NCI-H82 treated with DMSO at 0.1 percent for 48 hours (cell line): Measurements from ENCODE around the gene PRDM13.
"Not testable (repeated sequence)": the region's sequence is repeated elsewhere in the genome, so short reads cannot be mapped to it uniquely, and the experiment has no call there.

Experiments
- DNase-seq: peaks from one replicate; lab custom pipeline; 2025; ENCODE audit not compliant: unreplicated experiment; lab: John Stamatoyannopoulos, UW

PRDM13 gene

DNA sequence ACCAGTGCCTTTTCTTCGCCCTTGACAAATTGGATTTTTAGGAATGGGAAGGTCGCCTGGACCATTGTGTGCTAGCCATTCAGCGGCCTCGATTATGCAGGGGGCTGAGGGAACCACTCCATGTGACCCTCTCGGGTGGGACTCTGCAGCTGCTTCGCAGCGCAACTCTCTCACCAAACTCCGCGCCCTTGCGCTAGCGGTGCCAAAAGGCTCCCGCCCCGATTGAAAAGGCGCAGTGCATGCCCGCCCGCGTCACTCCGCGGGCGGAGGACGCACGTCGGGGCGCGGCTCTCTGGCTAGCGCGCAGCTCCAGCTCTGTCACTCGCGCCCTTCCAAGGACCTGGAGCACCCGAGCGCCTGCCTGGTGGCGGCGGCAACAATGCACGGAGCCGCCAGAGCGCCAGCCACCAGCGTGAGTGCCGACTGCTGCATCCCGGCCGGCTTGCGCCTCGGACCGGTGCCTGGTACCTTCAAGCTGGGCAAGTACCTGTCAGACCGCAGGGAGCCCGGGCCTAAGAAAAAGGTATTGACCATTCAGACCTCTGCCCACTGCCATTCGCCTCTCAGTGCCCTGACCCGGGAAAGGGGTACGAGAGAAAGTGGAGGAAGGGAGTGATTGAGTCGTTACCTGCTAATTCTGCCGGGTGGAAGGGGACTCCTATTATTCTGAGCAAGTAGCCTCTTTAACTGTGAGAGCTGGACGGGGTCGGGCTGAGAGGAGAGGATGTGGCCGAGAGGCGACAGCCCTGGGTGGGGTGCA lies at the start of gene PRDM13:
Gene PRDM13 (plus strand): TSS at position 178 of the 760 bp plus-strand sequence. CDS start 202 bp downstream, at position 380.
- no peak for DNase-seq

DNA sequence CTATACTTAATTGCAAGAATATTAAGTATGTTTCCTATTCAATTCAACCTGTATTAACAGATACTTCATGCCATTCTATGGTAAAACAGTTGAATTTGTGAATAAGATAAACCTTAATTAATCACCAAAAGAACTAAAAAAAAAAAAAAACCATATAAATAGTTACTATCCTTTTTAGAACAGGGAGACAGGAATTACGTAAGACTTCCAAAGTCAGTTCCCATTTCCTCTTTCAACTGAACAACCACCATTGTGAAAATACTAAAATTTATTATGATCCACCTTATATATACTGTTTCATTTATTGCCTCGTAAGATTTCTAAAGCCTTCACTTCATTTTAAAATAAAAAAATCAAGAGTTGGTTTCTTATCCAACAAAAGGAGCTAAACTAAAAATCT lies 47.6 kb upstream of the PRDM13 start:
- DNase-seq = no peak

DNA sequence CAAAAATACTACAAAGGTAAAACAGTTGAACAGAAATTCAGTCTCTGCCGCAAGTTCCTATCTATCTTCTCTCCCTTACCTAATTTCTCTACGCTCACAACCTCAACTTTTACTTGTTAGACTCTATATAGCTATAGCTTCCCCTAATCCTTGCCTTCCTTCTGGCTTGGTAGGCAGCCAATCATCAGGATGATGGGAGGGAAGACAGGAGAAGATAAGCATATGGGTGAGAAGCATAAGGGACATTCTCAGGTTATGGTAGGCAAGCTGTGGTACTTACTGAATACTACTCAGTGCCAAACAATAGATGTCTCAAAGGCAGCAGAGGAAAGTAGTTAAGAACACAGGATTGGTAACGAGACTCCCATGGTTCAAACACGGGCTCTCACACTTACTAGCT lies 46.0 kb upstream of the PRDM13 start:
- no peak for DNase-seq

DNA sequence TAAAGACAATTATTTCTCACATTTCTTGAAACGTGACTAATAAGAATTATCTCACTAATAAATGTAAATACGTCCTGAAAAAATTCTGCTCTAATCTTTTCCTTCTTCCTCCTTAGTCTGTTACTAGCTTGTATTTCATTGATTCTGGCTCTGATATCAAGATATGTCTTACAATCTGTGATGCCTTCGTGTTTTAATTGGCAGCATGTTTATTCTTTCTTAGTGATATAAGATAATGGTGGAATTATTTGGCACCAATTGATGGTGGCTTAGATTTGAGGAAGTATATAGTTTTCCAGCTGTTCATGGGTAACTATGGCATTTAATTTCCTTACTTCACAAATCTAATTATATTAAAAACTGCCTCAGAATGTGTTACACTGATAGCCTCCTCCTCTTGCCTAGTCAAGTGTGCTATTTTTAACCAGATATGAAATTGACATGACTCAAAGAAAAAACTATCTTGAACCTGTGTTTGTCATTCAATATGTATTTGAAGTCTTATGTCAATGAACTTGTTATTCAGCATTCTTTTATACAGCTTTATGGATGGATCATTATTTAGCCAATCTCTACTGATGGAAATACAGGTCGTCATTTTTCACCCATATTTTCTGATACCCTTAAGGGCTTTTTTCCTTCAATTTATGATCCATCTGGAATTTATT lies 43.4 kb upstream of the PRDM13 start:
- no peak for DNase-seq

DNA sequence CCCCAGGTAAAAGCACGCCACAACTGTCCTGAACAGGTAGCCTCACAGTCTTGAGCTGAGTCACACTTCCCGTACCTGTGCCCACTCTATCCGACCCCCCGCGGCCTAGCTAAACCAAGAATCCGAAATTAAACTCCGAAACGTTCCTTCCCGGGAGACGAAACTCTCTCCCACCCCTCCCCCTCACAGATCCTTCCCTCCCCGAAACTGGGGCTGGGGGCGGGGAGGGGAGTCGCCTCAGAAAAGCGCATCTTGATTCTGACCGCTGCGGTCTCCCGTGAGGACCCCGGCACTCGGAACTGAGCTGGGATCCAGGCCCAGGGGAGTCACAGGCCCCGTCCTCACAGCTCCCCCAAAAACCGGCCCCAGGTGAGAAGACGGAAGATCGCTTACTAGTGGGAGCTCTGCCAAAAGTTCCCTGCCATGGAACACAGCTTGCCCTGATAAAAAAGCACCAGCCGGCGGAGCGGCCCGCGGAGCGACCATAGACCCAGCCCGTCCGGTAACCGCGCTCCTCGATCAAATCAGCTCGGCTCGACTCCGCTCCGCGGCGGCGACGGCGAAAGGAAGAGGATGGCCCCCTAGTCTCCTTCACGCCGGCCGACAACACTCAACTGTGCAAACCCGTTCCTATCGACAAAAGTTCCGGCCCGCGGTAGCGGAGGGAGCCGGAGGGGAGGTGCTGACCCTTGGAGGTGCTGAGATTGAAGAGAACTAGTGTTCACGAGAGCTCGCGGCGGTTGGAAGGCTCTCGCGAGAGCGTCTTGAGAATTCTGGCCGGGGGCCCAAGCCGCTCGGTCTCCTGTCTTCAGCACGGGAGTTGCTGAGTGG lies 38.3 kb upstream of the PRDM13 start, which contains the start of gene CCNC:
Gene CCNC (minus strand): TSS at position 558 of the 831 bp plus-strand sequence. CDS start 133 bp downstream, at position 425.
- peak; percentile 79 for DNase-seq

DNA sequence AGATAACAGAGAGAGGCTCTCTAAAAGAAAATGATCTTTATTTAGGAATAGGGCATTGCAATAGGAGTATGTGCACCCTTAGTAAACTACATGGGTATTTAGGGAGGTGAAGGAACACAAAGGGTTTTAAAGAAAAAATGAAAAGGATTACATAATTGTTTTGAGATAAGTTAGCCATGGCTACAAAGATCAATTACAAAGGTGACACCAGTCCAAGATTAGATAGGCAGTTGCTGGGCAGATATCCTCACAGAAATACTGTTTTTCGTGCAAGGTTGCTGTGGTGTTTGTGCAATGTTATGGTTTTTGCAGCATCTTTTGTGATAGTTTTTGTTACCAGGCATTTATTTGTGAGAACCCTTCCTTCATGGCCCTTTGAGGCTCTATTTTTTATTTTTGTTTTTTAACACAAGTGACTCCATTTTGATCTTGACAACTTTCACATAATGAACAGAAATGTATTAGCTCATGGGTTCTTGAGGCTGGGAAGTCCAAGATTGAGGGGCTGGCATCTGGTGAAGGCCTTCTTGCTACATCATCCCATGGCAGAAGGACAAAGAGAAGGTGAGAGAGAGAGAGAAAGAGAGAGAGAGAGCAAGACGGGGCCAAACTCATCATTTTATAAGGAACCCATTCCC lies 32.5 kb upstream of the PRDM13 start:
- DNase-seq = no peak

DNA sequence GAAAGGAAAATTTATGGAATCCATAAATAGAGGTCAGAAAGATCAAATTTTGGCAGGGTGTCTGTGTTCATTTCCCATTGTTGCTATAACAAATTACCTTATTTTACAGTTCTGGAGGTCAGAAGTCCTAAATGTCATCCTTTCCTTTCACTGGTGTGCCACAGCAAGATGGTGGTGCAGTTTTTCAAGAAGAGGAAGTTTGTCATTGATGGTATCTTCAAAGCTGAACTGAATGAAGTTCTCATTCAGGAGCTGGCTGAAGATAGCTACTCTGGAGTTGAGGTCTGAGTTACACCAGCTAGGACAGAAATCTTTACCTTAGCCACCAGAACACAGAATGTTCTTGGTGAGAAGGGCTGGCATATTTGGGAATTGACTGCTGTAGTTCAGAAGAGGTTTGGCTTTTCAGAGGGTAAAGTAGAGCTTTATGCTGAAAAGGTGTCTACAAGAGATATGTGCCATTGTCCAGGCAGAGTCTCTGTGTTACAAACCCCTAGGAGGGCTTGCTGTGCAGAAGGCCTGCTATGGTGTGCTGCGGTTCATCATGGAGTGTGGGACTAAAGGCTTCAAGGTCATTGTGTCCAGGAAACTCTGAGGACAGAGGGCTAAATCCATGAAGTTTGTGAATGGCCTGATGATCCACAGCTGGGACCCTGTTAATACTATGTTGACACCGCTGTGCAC lies 30.9 kb upstream of the PRDM13 start:
- no peak for DNase-seq

DNA sequence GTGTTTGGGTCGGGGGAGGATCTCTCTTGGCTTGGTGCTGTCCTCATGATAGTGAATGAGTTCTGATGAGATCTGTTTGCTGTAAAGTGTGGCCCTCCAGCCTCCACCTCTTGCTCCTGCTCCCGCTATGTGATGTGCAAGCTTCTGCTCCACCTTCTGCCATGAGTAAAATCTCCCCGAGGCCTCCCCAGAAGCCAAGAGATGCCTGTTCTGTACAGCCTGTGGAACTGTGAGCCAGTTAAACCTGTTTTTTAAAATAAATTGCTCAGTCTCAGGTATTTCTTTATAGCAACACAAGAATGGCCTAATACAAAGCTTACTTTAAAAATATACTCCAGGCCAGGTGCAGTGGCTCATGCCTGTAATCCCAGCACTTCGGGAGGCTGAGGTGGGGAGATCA lies 26.9 kb upstream of the PRDM13 start:
- no peak for DNase-seq

DNA sequence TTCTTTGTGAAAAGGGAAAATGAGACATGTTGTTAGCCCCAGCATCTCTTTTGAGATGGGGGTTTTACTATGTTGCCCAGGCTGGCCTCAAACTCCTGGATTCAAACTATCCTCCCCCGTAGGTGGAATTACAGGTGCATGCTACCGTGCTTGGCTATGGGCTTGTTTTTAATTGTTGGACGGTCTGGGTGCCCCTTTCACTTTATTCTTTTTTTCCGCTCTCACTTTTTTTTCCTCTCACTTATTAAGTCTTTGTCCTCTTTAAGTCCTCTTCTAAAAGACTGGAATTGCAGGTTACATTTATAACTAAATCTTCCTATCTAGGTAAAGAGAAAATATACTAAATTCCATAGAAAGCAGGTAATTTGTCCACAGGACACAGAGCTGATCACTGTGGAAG lies 18.8 kb upstream of the PRDM13 start:
- no peak for DNase-seq

DNA sequence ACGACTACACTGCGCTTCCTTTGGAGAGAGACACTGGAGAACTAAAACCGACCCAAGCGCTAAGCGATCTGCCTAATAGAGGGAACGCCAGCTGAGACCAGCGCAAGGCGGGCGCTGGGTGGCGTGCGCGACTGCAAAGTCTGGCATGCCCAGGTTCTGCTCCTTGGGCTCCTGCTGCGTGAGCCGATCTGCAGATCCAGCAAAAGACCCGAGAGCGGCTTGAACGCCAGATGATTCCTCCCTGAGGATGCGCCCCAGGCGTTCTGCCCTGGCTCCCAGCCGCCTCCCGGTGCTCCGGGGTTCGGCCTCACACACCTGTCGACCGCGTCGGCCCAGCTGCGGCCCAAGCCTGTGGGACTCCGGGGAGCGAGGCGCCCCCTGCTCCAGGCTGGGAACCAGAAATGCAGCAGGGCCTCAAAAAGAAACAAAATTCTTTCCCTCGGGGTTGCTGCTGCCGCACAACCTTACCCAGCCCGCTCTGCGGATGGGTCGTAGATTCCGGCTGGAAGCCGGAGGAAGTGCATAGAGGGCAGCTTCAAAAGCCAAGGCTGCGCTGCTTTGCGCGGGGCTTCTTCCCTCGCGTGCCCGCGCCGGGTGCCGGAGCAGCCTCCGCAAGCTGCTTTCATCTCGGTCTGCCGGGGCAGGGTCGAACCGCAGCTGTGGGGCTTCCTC lies 17.9 kb upstream of the PRDM13 start:
- peak; percentile 38 for DNase-seq

DNA sequence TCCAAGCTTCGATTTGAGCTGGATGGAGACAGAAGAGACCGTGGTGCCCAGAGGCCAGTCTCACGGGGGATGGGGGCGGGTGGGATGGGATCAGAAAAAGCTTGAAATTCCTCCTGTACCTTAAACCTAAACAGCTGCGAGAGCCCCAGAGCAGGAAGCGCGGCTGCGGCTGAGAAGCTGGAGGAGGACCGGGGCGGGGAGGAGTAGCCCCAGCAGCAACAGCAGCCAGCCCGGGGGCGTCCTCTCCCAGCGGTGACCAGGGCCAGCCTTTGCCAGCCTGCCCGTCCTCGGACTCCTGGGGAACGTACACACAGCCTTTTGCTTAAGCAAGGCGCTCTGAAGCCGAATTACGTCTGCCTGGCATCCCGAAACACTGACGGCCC lies 17.4 kb upstream of the PRDM13 start:
- no peak for DNase-seq

DNA sequence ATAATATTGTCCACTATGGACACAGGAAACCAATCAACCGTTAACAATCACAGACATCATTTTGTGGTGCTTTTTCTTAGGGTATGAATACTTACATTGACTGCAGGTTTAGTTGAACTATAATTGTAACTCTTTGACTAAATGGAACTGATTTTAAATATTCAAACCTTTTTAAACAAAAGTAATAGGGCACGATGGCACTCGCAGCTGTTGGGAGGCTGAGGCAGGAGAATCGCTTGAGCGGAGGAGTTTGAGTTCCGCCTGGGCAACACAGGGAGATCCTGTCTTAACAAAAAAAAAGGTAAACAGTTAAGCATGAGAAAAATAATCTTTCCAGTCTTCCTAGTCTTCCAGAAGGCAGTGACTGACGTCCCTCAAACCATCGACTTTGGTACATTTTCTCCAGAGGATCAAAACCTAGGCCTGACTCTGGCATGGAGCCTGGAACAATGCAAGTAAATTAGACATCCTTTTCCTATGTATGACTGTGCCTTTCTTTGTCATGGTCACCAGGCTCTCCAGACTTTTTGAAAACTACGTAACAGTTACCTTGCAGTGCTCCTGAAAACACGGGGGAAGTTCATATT lies 16.6 kb upstream of the PRDM13 start:
- no peak for DNase-seq

DNA sequence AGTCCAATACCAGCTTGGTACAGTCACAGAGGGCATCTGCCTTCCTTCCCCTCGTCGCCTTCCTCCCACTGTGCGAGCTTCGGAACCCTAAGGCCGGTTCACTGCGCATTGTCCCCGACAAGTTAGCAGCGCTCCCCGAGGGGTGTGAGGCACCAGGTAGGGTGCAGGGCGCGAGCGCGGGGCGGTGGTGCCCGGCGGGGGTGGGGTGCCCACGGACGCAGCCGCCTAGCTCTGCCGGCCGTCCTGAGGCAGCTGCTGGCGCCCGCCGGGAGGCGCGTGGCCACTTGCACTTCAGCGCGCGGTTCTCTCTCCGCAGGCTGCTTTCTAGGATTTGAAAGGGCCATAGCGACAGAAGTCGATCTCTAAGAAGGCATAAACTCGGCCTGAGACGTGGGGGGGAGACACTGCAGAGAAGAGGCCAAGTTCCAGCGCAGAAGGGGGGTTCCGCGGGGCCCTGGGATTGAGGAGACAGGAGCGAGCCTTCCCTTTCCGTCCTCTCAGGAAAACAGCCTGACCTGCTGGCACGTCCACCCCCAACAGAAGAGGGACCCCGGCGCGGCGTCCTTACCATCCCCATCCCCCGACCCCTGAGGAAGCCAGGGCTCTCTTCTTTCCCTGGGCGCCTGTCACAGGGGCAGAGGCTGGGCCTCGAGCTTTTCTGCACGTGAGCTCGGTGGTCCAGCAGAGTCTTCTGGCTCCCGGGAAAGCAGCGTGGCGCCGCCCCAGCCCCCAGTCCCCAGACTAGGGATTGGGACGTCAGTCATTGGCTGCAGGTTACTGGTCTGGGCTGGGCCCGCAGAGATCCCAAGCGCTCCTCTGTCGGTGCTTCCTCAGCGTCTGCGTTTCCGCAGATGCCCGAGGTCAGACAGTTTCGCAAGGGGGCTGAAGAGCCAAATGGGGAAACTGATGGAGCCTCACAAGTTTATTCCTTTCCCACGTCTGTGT lies 15.6 kb upstream of the PRDM13 start:
- DNase-seq = no peak

DNA sequence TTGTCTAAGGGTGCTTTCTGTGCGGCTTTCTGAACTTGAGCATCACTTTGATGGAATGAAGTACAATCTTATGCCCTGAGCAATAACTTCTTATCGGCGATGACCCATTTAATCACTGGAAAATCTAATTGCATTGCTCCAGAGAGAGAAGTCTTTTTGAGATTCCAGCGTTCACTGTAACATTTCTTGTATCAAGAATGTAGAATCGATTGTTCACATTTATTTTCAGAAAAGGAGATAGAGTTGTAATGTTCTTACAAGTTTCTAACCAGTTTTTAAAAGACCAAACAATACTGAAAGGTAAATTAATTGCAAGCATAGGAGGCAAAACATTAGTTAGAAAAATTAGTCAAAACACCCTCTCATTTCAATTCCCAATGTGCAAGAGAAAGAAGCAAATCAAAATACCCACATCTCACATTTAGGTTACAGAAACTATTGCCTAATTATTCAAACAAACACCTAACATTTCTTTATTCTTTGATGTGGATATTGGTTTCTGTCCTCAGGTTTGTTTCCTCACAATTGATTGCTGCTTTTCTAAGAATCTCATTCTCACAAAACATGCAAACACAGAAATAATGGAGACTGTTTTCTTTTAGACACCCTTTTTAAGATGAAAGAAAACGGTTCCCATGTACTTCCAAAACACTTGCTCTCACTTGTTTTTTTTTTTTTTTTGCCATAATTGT lies 14.8 kb upstream of the PRDM13 start:
- DNase-seq = no peak

DNA sequence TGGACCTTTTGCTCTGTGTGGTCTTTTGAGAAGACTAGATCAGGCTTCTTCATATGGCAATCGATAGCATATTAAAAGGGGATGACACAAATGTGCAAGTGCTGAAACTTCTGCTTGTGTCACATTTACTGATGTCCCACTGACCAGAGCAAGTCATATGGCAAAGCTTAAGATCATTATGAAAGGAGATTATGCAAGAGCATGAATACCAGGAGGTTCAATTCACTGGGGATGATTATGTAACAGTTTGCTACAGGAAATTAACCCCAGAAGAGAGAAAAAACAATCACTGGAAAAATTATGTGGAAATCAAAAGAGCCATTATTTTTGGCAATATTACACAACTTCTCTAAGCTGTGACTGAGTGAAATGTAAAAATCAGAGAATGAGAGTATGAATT lies 13.7 kb upstream of the PRDM13 start:
- no peak for DNase-seq

DNA sequence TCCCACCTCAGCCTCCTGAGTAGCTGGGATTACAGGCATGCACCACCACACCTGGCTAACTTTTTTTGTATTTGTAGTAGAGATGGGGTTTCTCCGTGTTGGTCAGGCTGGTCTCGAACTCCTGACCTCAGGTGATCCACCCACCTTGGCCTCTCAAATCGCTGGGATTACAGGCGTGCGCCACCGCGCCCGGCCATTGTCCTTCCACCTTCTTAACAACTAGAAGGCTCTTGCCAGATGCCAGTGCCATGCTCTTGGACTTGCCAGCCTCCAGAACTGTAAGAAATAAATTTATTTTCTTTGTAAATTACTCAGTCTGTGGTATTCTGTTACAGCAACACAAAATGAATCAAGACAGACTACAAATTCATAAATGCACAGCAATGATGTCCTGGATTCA lies 11.9 kb upstream of the PRDM13 start:
- not testable (repeated sequence) for DNase-seq

DNA sequence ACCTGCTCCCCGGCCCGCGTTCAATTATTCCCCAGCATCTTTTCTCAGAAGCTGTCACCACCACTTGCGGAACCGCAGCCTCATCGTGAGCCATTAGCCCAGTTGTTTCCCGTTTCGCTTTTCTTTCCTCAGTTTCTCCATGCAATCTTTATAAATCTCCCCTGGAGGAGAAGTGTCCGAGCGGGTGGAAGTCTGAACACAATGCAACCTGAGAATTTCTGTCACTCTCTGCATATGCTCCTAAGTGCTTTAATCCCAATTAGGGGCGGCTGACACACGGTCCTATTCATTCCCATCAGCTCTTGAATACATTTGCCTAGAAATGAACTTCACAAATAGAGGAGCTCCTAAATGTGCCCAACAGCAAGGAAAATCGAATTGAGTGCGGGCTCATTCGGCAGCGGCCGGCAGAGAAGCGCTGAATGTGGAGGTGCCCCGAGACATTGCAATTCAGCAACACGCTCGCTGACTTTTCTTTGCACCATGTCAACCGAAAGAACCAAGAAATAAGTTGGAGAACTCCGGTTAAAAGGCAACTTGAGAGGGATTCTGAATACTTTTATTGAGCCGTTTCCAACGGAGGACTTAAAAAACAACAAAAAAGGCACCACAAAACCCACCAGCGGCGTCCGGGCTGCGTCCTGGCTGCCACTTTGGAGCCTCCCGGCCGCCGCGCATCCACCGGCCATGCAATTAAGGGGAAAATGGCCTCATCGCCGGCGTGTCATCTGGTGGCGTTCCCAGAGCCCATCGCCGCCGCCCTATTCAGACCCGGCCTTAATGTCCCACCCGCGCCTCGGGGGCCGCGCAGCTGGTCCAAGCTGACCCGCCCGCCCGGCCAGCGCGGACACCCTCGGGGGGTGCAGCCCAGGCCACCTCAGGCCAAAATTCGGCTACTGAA lies 3.9 kb upstream of the PRDM13 start:
- DNase-seq = peak; percentile 5
